ENCODE measurements around the gene SLC4A1AP. TPM values are rescaled to one million over a fixed set of nuclear protein-coding genes. Genes with fewer than 3 reads are reported as not detected.

Gene SLC4A1AP
- total RNA-seq, 1 donor from 2014 or later = 24.7 TPM

- Mint-ChIP-seq H3K27ac (ENCODE audit: unreplicated experiment) (no peak overlapping the region), H3K27me3 (ENCODE audit: unreplicated experiment) (no peaks in the 10 kb centered on the region), H3K4me1 (ENCODE audit: low read depth, unreplicated experiment) (no peaks in the 10 kb centered on the region), H3K9me3 (ENCODE audit: unreplicated experiment) (no peaks in the 10 kb centered on the region), H3K36me3 (ENCODE audit: unreplicated experiment) (no peaks in the 10 kb centered on the region), H3K4me3 (ENCODE audit: unreplicated experiment) (no peak overlapping the region)
- DNase-seq = no peak
- TF ChIP-seq CTCF (IDR thresholded peaks at IDR 0.05; ENCODE audit: partially characterized antibody, unreplicated experiment) = no peak
Measured at GRCh38 chr2:27652790-27653189, 10.9 kb upstream of the SLC4A1AP start.

GRCh38 chr2:27653397-27653796, 10.3 kb upstream of the SLC4A1AP start:
- DNase-seq = no peak
- no peak overlapping the region for H3K4me3 Mint-ChIP-seq (ENCODE audit: unreplicated experiment)
- H3K9me3 Mint-ChIP-seq (ENCODE audit: unreplicated experiment) = no peaks in the 10 kb centered on the region
- H3K27ac Mint-ChIP-seq (ENCODE audit: unreplicated experiment) = no peak overlapping the region
- no peaks in the 10 kb centered on the region for H3K4me1 Mint-ChIP-seq (ENCODE audit: low read depth, unreplicated experiment)
- no peak for TF ChIP-seq CTCF (IDR thresholded peaks at IDR 0.05; ENCODE audit: partially characterized antibody, unreplicated experiment)
- no peaks in the 10 kb centered on the region for H3K27me3 Mint-ChIP-seq (ENCODE audit: unreplicated experiment)
- no peaks in the 10 kb centered on the region for H3K36me3 Mint-ChIP-seq (ENCODE audit: unreplicated experiment)

GRCh38 chr2:27655155-27655951, 8.3 kb upstream of the SLC4A1AP start:
- H3K4me3 Mint-ChIP-seq (ENCODE audit: unreplicated experiment) = no peak overlapping the region
- no peaks in the 10 kb centered on the region for H3K4me1 Mint-ChIP-seq (ENCODE audit: low read depth, unreplicated experiment)
- H3K36me3 Mint-ChIP-seq (ENCODE audit: unreplicated experiment) = no peaks in the 10 kb centered on the region
- no peak for TF ChIP-seq CTCF (IDR thresholded peaks at IDR 0.05; ENCODE audit: partially characterized antibody, unreplicated experiment)
- H3K9me3 Mint-ChIP-seq (ENCODE audit: unreplicated experiment) = no peaks in the 10 kb centered on the region
- H3K27me3 Mint-ChIP-seq (ENCODE audit: unreplicated experiment) = no peaks in the 10 kb centered on the region
- no peak for DNase-seq
- no peak overlapping the region for H3K27ac Mint-ChIP-seq (ENCODE audit: unreplicated experiment)

GRCh38 chr2:27661371-27661770, 2.3 kb upstream of the SLC4A1AP start:
- Mint-ChIP-seq H3K27me3 (ENCODE audit: unreplicated experiment) (peaks cover 4% of the 10 kb centered on the region), H3K4me3 (ENCODE audit: unreplicated experiment) (no peak overlapping the region), H3K27ac (ENCODE audit: unreplicated experiment) (no peak overlapping the region), H3K9me3 (ENCODE audit: unreplicated experiment) (peaks cover 2% of the 10 kb centered on the region), H3K4me1 (ENCODE audit: low read depth, unreplicated experiment) (peaks cover 10% of the 10 kb centered on the region), H3K36me3 (ENCODE audit: unreplicated experiment) (no peaks in the 10 kb centered on the region)
- no peak for TF ChIP-seq CTCF (IDR thresholded peaks at IDR 0.05; ENCODE audit: partially characterized antibody, unreplicated experiment)
- no peak for DNase-seq

GRCh38 chr2:27664154-27664574, 475 bp downstream of the SLC4A1AP start:
- no peaks in the 10 kb centered on the region for H3K36me3 Mint-ChIP-seq (ENCODE audit: unreplicated experiment)

More at GRCh38 chr2:27664154-27664574, 475 bp downstream of the SLC4A1AP start:
- Mint-ChIP-seq H3K27me3 (ENCODE audit: unreplicated experiment) (peaks cover 4% of the 10 kb centered on the region), H3K27ac (ENCODE audit: unreplicated experiment) (peak overlapping the region; percentile 100), H3K4me1 (ENCODE audit: low read depth, unreplicated experiment) (peaks cover 10% of the 10 kb centered on the region), H3K4me3 (ENCODE audit: unreplicated experiment) (peak overlapping the region; percentile 100), H3K9me3 (ENCODE audit: unreplicated experiment) (peaks cover 2% of the 10 kb centered on the region)
- TF ChIP-seq CTCF (IDR thresholded peaks at IDR 0.05; ENCODE audit: partially characterized antibody, unreplicated experiment) = no peak
- no peak for DNase-seq
